Subcutaneous abdominal adipose tissue (tissue), 5 donors: ENCODE results near the gene CERT1.
"Not testable (repeated sequence)": the region's sequence is repeated elsewhere in the genome, so short reads cannot be mapped to it uniquely, and the experiment has no call there.

ENCODE experiments used
- H3K27ac ChIP-seq: one replicate; pipeline ENCODE4 v1.7.0; 2013; ENCODE audit warnings: low read depth, mild to moderate bottlenecking, inconsistent platforms, low read length, moderate library complexity
- H3K27me3 ChIP-seq, 5 donors: one replicate each; pipeline ENCODE4 v1.7.0; 2013; ENCODE audit warnings: low read length in 5 of 5, inconsistent platforms in 1 of 5; ENCODE audit not compliant: control insufficient read depth in 5 of 5, insufficient read depth in 4 of 5
- H3K36me3 ChIP-seq, 5 donors: one replicate each; pipeline ENCODE4 v1.7.0; 2013; ENCODE audit warnings: low read length in 5 of 5; ENCODE audit not compliant: control insufficient read depth in 5 of 5, insufficient read depth in 5 of 5
- H3K4me1 ChIP-seq, 5 donors: one replicate each; pipeline ENCODE4 v1.7.0; 2013; ENCODE audit warnings: low read length in 5 of 5, mild to moderate bottlenecking in 3 of 5, moderate library complexity in 1 of 5; ENCODE audit not compliant: control insufficient read depth in 5 of 5, insufficient read depth in 5 of 5
- H3K4me3 ChIP-seq, 5 donors: one replicate each; pipeline ENCODE4 v1.7.0; 2013; ENCODE audit warnings: low read length in 5 of 5, low read depth in 1 of 5
- H3K9ac ChIP-seq, 5 donors: one replicate each; pipeline ENCODE4 v1.7.0; 2013; ENCODE audit warnings: low read length in 5 of 5, mild to moderate bottlenecking in 4 of 5, moderate library complexity in 3 of 5
- H3K9me3 ChIP-seq, 5 donors: one replicate each; pipeline ENCODE4 v1.7.0; 2013; ENCODE audit warnings: low read length in 5 of 5; ENCODE audit not compliant: control insufficient read depth in 5 of 5
- donor health status: healthy.
- donor health status: healthy.
- donor health status: healthy.
- donor health status: healthy.
- donor health status: healthy.

The CERT1 gene

GRCh38 chr5:75489847-75490246 is 21.6 kb downstream of the CERT1 start:
- Histone ChIP-seq H3K36me3 (peaks cover 9 to 12% (median 10%) of the 10 kb centered on the region in 5 donors), H3K9me3 (peaks cover 2 to 12% (median 6%) of the 10 kb centered on the region in 5 donors)
- H3K4me3 ChIP-seq, H3K27me3 ChIP-seq, H3K9ac ChIP-seq, H3K4me1 ChIP-seq, H3K27ac ChIP-seq: not testable (repeated sequence)

DNA sequence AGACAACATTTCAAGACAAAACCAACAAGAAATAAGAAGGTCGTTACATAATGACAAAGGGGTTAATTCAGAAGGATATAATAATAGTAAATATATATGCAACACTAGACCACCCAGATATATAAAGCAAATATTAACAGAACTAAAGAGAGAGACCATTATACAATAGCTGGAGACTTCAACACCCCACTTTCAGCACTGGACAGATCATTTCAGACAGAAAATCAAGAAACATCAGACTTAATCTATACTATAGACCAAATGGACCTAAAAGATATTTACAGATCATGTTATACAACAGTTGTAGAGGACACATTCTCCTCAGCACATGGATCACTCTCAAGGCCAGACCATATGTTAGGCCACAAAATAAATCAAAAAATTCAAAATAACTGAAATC is 26.8 kb downstream of the CERT1 start:
- peaks cover 0 to under 1% (median 0%) of the 10 kb centered on the region in 5 donors for H3K36me3 ChIP-seq
- peaks cover 0 to 11% (median 6%) of the 10 kb centered on the region in 5 donors for H3K9me3 ChIP-seq
- H3K9ac ChIP-seq = no peak overlapping the region
- H3K27ac ChIP-seq = no peak overlapping the region
- H3K27me3 ChIP-seq = no peaks in the 10 kb centered on the region
- peaks cover 0 to 10% (median 7%) of the 10 kb centered on the region in 5 donors for H3K4me1 ChIP-seq
- no peak overlapping the region for H3K4me3 ChIP-seq

DNA sequence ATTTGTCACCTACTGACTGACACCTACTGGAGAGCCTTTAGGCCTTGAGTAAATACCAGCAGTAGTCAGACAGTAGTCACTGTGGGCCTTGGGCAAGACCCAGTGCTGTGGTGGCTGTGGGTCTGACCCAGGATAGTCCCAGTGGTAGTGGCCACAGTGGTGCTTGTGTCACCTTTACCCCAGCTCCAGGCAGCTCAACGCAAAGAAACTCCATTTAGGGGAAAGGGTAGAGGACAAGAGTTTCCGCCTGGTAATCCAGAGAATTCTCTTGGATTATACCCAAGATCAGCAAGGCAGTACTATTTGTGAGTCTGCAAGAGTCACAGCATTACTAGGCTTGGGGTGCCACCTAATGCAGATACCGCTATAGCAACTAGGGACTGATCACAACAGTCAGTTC is 28.9 kb downstream of the CERT1 start:
- Histone ChIP-seq H3K9me3 (peaks cover 0 to 11% (median 3%) of the 10 kb centered on the region in 5 donors), H3K27ac (no peak overlapping the region), H3K9ac (no peak overlapping the region), H3K36me3 (peaks cover 0 to 3% (median 0%) of the 10 kb centered on the region in 5 donors), H3K27me3 (no peaks in the 10 kb centered on the region), H3K4me3 (peak overlapping the region in 1 of 5 donors; percentile 3), H3K4me1 (peaks cover 0 to 10% (median 7%) of the 10 kb centered on the region in 5 donors)

DNA sequence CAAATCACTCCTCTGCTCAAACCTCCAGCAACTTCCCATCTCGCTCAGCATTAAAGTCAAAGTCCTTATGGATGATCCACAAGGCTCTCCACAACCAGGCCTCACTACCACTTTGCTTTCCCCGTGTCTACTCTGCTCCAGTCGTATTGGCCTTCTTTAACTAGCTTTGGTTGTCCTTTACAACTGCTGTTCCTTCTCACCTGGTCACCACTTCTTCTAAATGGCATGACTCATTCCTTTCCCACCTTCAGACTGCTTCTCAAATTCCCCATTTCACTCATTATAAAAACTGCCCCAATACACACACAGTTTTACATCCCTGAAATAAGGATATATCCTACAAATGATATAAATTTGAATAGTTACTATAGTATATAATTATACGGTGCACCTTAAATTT is 30.4 kb downstream of the CERT1 start:
- Histone ChIP-seq H3K27me3 (no peaks in the 10 kb centered on the region), H3K4me1 (peaks cover 0 to 10% (median 7%) of the 10 kb centered on the region in 5 donors), H3K9ac (no peak overlapping the region), H3K27ac (no peak overlapping the region), H3K4me3 (no peak overlapping the region), H3K9me3 (peaks cover 0 to 8% (median 0%) of the 10 kb centered on the region in 5 donors), H3K36me3 (peaks cover 0 to 3% (median 0%) of the 10 kb centered on the region in 5 donors)

DNA sequence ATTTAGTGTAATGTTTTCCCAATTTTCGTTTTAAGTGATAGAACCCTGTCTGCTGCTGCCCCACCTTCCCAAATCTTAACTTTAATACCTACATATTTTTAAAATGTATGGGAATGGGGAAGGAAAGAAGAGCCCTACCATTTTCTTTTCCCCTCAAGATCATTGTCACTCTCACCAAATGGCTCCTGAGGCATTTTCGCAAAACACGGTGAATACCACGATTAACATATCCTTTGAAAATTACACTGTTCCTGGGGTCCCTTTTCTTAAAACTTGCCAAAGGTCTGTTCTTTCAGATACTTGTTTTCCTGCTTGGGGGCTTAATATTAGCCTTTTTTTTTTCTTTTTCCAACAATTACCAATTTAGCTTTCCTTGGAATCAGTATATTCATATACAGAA is 36.1 kb downstream of the CERT1 start:
- Histone ChIP-seq H3K36me3 (peaks cover 0 to 3% (median 0%) of the 10 kb centered on the region in 5 donors), H3K27ac (no peak overlapping the region), H3K9ac (no peak overlapping the region), H3K9me3 (peaks cover 0 to 8% (median 4%) of the 10 kb centered on the region in 5 donors), H3K4me1 (no peaks in the 10 kb centered on the region), H3K4me3 (no peak overlapping the region), H3K27me3 (no peaks in the 10 kb centered on the region)

DNA sequence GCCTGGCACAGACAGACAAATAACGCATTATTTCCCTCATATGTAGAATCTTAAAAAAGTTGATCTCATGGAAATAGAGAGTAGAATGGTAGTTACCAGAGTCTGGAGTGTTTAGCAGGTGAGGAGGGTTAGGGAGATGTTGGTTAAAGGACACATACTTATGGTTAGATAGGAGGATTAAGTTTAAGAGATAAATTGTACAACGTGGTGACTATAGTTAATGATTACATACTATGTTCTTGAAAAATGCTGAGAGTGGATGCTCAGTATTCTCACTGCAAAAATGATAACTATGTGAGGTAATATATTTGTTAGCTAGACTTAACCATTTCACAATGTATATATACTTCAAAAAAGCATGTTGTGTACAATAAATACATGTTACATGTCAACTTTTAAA is 38.0 kb downstream of the CERT1 start:
- Histone ChIP-seq H3K27ac (no peak overlapping the region), H3K4me3 (no peak overlapping the region)

DNA sequence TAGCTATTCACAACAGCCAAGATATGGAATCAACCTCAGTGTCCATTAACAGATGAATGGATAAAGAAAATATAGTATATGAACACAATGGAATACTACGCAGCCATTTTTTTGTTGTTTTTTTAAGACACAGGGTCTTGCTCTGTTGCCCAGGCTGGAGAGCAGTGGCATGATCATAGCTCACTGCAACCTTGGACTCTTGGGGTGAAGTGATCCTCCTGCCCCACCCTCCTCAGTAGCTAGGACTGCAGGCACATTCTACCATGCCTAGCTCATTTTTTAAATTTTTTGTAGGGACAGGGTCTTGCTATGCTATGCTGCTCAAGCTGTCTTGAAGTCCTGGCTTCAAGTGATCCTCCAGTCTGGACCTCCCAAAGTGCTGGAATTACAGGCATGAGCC is 38.5 kb downstream of the CERT1 start:
- H3K4me3 ChIP-seq = no peak overlapping the region
- no peaks in the 10 kb centered on the region for H3K27me3 ChIP-seq
- no peaks in the 10 kb centered on the region for H3K4me1 ChIP-seq
- no peak overlapping the region for H3K27ac ChIP-seq
- no peak overlapping the region for H3K9ac ChIP-seq
- peaks cover 6 to 27% (median 21%) of the 10 kb centered on the region in 5 donors for H3K9me3 ChIP-seq
- H3K36me3 ChIP-seq = peaks cover 0 to 2% (median 0%) of the 10 kb centered on the region in 5 donors

More for the DNA sequence above, 38.0 kb downstream of the CERT1 start:
- no peaks in the 10 kb centered on the region for H3K27me3 ChIP-seq
- no peaks in the 10 kb centered on the region for H3K4me1 ChIP-seq
- peaks cover 2 to 22% (median 16%) of the 10 kb centered on the region in 5 donors for H3K9me3 ChIP-seq
- H3K9ac ChIP-seq = no peak overlapping the region
- H3K36me3 ChIP-seq = no peaks in the 10 kb centered on the region

GRCh38 chr5:75471193-75471592 is 40.2 kb downstream of the CERT1 start:
- H3K4me3 ChIP-seq = no peak overlapping the region
- no peaks in the 10 kb centered on the region for H3K27me3 ChIP-seq
- peaks cover 0 to 2% (median 0%) of the 10 kb centered on the region in 5 donors for H3K36me3 ChIP-seq
- H3K4me1 ChIP-seq = no peaks in the 10 kb centered on the region
- no peak overlapping the region for H3K27ac ChIP-seq
- H3K9me3 ChIP-seq = peaks cover 6 to 28% (median 21%) of the 10 kb centered on the region in 5 donors
- no peak overlapping the region for H3K9ac ChIP-seq

- H3K4me3 ChIP-seq = peak overlapping the region in 1 of 5 donors; percentile 7
- H3K27ac ChIP-seq = no peak overlapping the region
- H3K4me1 ChIP-seq = peaks cover 0 to 11% (median 4%) of the 10 kb centered on the region in 5 donors
- peaks cover 0 to 4% (median 0%) of the 10 kb centered on the region in 5 donors for H3K36me3 ChIP-seq
- no peaks in the 10 kb centered on the region for H3K27me3 ChIP-seq
- no peak overlapping the region for H3K9ac ChIP-seq
- peaks cover 6 to 28% (median 21%) of the 10 kb centered on the region in 5 donors for H3K9me3 ChIP-seq
These were observed 42.4 kb downstream of the CERT1 start for GRCh38 chr5:75469017-75469416.

DNA sequence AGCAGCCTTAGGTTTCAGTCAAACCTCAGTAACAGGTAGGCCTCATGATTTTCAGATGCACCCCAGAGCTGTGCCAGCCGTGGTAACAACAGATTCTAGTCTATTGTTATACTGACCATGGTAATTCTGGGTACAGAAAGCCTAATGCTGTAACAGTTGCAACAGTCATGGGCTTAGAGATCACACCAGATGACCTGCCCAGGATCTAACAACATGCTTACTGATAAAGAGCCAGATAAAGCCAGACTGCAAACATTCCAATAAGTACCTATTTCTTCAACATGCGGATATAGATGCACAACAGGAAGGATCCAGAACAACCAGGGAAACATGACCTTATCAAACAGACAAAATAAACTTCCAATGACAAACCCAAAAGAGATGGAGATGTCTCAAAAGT is 42.8 kb downstream of the CERT1 start:
- Histone ChIP-seq H3K9ac (no peak overlapping the region), H3K4me3 (peak overlapping the region in 2 of 5 donors; percentile 7 to 18), H3K4me1 (peaks cover 0 to 12% (median 4%) of the 10 kb centered on the region in 5 donors), H3K27ac (no peak overlapping the region), H3K9me3 (peaks cover 6 to 28% (median 21%) of the 10 kb centered on the region in 5 donors), H3K36me3 (peaks cover 0 to 4% (median 0%) of the 10 kb centered on the region in 5 donors), H3K27me3 (no peaks in the 10 kb centered on the region)
